ENCODE data around the gene APEH. TPM values are rescaled to one million over a fixed set of nuclear protein-coding genes. Genes with fewer than 3 reads are reported as not detected.

Gene APEH
- total RNA-seq = 115 and 140 TPM in 2 replicates

GRCh38 chr3:49673715-49674496, at the start of gene APEH:
APEH (plus strand) TSS chr3:49674351; CDS start chr3:49674402, 51 bp downstream.

GRCh38 chr3:49689046-49689907, 15.1 kb downstream of the APEH start, which contains the start of the genes MST1 and RNF123:
MST1 (minus strand) TSS chr3:49689474; CDS start chr3:49688691, 783 bp downstream.
RNF123 (plus strand) TSS chr3:49689557; CDS start chr3:49691166, 1,609 bp downstream.

GRCh38 chr3:49719214-49719884, 45.2 kb downstream of the APEH start, which contains the start of gene AMIGO3:
AMIGO3 (minus strand) TSS chr3:49719684; CDS start chr3:49719465, 219 bp downstream.

DNA sequence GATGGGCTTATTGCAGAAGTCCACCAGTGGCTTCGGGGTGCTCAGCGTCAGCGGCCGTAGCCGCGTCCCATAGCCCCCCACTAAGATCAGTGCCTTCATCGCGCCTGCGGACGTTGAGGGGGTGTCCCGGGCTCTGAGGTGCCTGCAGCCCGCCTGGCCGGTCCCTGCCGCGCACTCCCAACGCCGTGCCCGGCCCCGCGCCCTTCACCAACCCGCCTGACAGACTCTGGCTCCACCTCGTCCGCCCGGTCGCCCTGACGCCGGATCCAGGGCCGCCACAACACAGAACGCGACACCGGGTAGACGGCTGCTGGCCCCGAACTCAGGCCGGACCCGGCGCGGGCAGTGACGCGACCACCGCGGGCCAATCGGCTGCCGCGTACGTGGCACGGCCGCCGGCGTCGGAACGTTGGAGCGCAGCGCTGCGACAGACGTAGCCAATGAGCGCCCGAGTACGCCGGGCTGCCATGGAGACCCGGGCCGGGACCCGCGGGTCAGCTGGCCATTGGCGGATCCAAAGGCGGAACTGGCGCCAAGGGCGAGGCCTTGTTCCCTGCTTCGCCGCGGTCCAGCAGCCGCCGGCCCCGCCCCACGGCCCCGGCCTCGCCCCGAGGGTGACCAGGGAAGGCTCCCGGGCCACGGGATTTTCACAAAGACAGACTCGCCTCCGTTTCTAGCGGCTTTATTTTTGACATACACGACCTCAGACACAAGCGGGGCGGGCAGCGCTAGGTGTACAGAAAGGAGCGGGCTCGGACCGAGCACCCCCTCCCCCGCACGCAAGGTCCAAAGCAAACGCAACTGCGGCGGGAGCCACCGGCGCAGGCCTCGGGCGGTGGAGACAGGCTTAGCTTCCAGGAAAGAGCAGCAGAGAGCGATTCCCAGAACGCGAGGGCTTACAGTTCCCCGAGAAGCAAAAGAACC, 49.7 kb downstream of the APEH start, which contains the start of gene GMPPB:
Gene GMPPB (minus strand): TSS at position 324 of the 924 bp plus-strand sequence. CDS start 225 bp downstream, at position 99.

Other genes starting within 250 kb of the APEH start
- gene NICN1, start 245.0 kb upstream of the APEH start, total RNA-seq = 2.7 and 7.1 TPM in 2 replicates
- 63.5 and 77.1 TPM in 2 replicates for gene DAG1, start 204.1 kb upstream of the APEH start, total RNA-seq
- under 0.01 and 0.14 TPM in 2 replicates for gene BSN, start 119.9 kb upstream of the APEH start, total RNA-seq
- 4.8 and 7.7 TPM in 2 replicates for gene MST1, start 15.1 kb downstream of the APEH start, total RNA-seq
- 30.9 and 33.2 TPM in 2 replicates for gene RNF123, start 15.2 kb downstream of the APEH start, total RNA-seq
- 0.30 TPM in 1 of 2 replicates, not detected in the other for gene AMIGO3, start 45.3 kb downstream of the APEH start, total RNA-seq
- gene GMPPB, start 49.6 kb downstream of the APEH start, total RNA-seq = 40.6 and 42.2 TPM in 2 replicates
- 22.6 and 39.2 TPM in 2 replicates for gene IP6K1, start 112.2 kb downstream of the APEH start, total RNA-seq
- gene CDHR4, start 125.5 kb downstream of the APEH start, total RNA-seq = not detected in 2 replicates
- 3.4 and 3.9 TPM in 2 replicates for gene INKA1, start 128.9 kb downstream of the APEH start, total RNA-seq
- gene UBA7, start 139.6 kb downstream of the APEH start, total RNA-seq = 52.3 and 53.4 TPM in 2 replicates
- gene TRAIP, start 182.2 kb downstream of the APEH start, total RNA-seq = 1.5 and 2.4 TPM in 2 replicates
- gene CAMKV, start 195.6 kb downstream of the APEH start, total RNA-seq = not detected in 2 replicates
- 0.14 and 0.30 TPM in 2 replicates for gene MST1R, start 229.5 kb downstream of the APEH start, total RNA-seq